Neural cell (in vitro differentiated cells): ENCODE measurements around the gene CNPPD1. TPM values are rescaled to one million over a fixed set of nuclear protein-coding genes. Genes with fewer than 3 reads are reported as not detected.

Source experiments
- H2AFZ ChIP-seq: fragments of 200-600, 300-800 bp; sonication (generic), shearing (Covaris generic); 2 replicates; pipeline ENCODE4 v1.6.0; 2014; ENCODE audit warnings: low read depth, mild to moderate bottlenecking, antibody characterized with exemption, low read length, moderate library complexity
- H3F3A ChIP-seq: fragments of 200-600 bp; shearing (Covaris generic); 2 replicates; pipeline ENCODE4 v1.6.1; 2016; ENCODE audit warnings: mild to moderate bottlenecking, moderate library complexity, mixed read lengths, antibody characterized with exemption, low read length; ENCODE audit not compliant: insufficient read depth, poor library complexity, severe bottlenecking
- H3K27ac ChIP-seq: fragments of 200-600, 300-800 bp; sonication (generic), shearing (Covaris generic); 2 replicates; pipeline ENCODE4 v1.5.1; 2014; ENCODE audit warnings: mild to moderate bottlenecking, low read length, moderate library complexity
- H3K27me3 ChIP-seq: fragments of 300-800, 200-600 bp; sonication (generic), shearing (Covaris generic); 2 replicates; pipeline ENCODE4 v1.6.0; 2014; ENCODE audit warnings: mild to moderate bottlenecking, low read depth, low read length, moderate library complexity; ENCODE audit not compliant: insufficient read depth
- H3K36me3 ChIP-seq: fragments of 300-800, 200-600 bp; sonication (generic), shearing (Covaris generic); 2 replicates; pipeline ENCODE4 v1.5.1; 2014; ENCODE audit warnings: mild to moderate bottlenecking, antibody characterized with exemption, low read length, moderate library complexity; ENCODE audit not compliant: insufficient read depth
- H3K4me2 ChIP-seq: fragments of 300-800, 200-600 bp; sonication (generic), shearing (Covaris generic); 2 replicates; pipeline ENCODE4 v1.6.0; 2014; ENCODE audit warnings: mild to moderate bottlenecking, low read length
- H3K4me3 ChIP-seq: fragments of 300-800, 200-600 bp; sonication (generic), shearing (Covaris generic); 2 replicates; pipeline ENCODE4 v1.5.1; 2014; ENCODE audit warnings: mild to moderate bottlenecking, low read length, moderate library complexity
- H3K79me2 ChIP-seq: fragments of 200-600 bp; shearing (Covaris generic); replicated peaks from 2 replicates; pipeline ENCODE4 v1.6.0; 2014; ENCODE audit warnings: mild to moderate bottlenecking, low read length, moderate library complexity; ENCODE audit not compliant: insufficient read depth
- H3K9ac ChIP-seq: fragments of 300-800, 200-600 bp; sonication (generic), shearing (Covaris generic); 2 replicates; pipeline ENCODE4 v1.6.1; 2016; ENCODE audit warnings: mild to moderate bottlenecking, low read length, mixed read lengths
- H3K9me2 ChIP-seq: fragments of 200-600 bp; shearing (Covaris generic); 2 replicates; pipeline ENCODE4 v1.6.1; 2016; ENCODE audit warnings: mild to moderate bottlenecking, low read length, mixed read lengths; ENCODE audit not compliant: insufficient read depth
- H3K9me3 ChIP-seq: fragments of 200-600, 300-800 bp; sonication (generic), shearing (Covaris generic); 2 replicates; pipeline ENCODE4 v1.6.1; 2016; ENCODE audit warnings: mild to moderate bottlenecking, mixed run types, low read length, moderate library complexity, mixed read lengths
- H4K20me1 ChIP-seq: fragments of 200-600 bp; shearing (Covaris generic); 2 replicates; pipeline ENCODE4 v1.6.1; 2016; ENCODE audit warnings: mild to moderate bottlenecking, mixed run types; ENCODE audit not compliant: insufficient read depth
- EP300 ChIP-seq: fragments of 450-650 bp; conservative IDR thresholded peaks from 2 replicates; pipeline ENCODE4 v1.6.1; 2014; ENCODE audit warnings: antibody characterized with exemption, mild to moderate bottlenecking, moderate library complexity; ENCODE audit not compliant: poor library complexity, severe bottlenecking
- EZH2 ChIP-seq: fragments of 200-600, 300-800 bp; shearing (Covaris generic), sonication (generic); IDR thresholded peaks from 2 replicates; pipeline ENCODE4 v1.6.1; 2014; ENCODE audit warnings: antibody characterized with exemption, low read length, borderline replicate concordance, mild to moderate bottlenecking; ENCODE audit not compliant: insufficient read depth, poor library complexity, severe bottlenecking
- MXI1 ChIP-seq: fragments of 450-650 bp; conservative IDR thresholded peaks from 2 replicates; pipeline ENCODE4 v1.6.1; 2014; ENCODE audit warnings: antibody characterized with exemption, mild to moderate bottlenecking; ENCODE audit not compliant: poor library complexity, severe bottlenecking
- POLR2AphosphoS5 ChIP-seq: IDR thresholded peaks from 2 replicates; pipeline ENCODE4 v1.6.1; 2012
- RAD21 ChIP-seq: fragments of 450-650 bp; conservative IDR thresholded peaks from 2 replicates; pipeline ENCODE4 v1.6.1; 2014; ENCODE audit warnings: antibody characterized with exemption, mild to moderate bottlenecking, moderate library complexity
- SMC3 ChIP-seq: fragments of 450-650 bp; conservative IDR thresholded peaks from 2 replicates; pipeline ENCODE4 v1.6.1; 2014; ENCODE audit warnings: antibody characterized with exemption, mild to moderate bottlenecking, moderate library complexity; ENCODE audit not compliant: poor library complexity
- TAF1 ChIP-seq: IDR thresholded peaks from 2 replicates; pipeline ENCODE4 v1.6.1; 2012; ENCODE audit warnings: low read depth
- polyA plus RNA-seq: library from polyadenylated mRNA; depleted of rRNA; stranded (reverse); fragments of >200 nt; gene quantifications from 2 replicates; pipeline ENCODE4 v1.2.3, GENCODE V29; 2014
- TF ChIP-seq, protein P1 (sequence below): fragments of 450-650 bp; IDR thresholded peaks from 2 replicates; pipeline ENCODE4 v1.5.1; 2014; ENCODE audit warnings: antibody characterized with exemption, mild to moderate bottlenecking, moderate library complexity; ENCODE audit not compliant: poor library complexity, severe bottlenecking
- TF ChIP-seq, protein P2 (sequence below): IDR thresholded peaks from 2 replicates; pipeline ENCODE4 v1.6.1; 2012; ENCODE audit warnings: borderline replicate concordance

CNPPD1 gene
- polyA plus RNA-seq, 1 donor from 2014 or later: 89.1 TPM

GRCh38 chr2:219216535-219216915 is 39.8 kb upstream of the CNPPD1 start:
- H3K9ac ChIP-seq: no peak overlapping the region
- H3K4me3 ChIP-seq: no peak overlapping the region
- TF ChIP-seq SMC3: no peak
- no peak for TF ChIP-seq EP300
- no peak for TF ChIP-seq RAD21
- no peak for TF ChIP-seq TAF1
- H3K27ac ChIP-seq: no peak overlapping the region
- no peak overlapping the region for H3K4me2 ChIP-seq
- H4K20me1 ChIP-seq: no peaks in the 10 kb centered on the region
- H2AFZ ChIP-seq: no peak overlapping the region
- H3F3A ChIP-seq: no peaks in the 10 kb centered on the region
- no peaks in the 10 kb centered on the region for H3K9me3 ChIP-seq
- H3K27me3 ChIP-seq: no peaks in the 10 kb centered on the region
- H3K36me3 ChIP-seq: no peaks in the 10 kb centered on the region
- no peaks in the 10 kb centered on the region for H3K79me2 ChIP-seq
- no peaks in the 10 kb centered on the region for H3K9me2 ChIP-seq

GRCh38 chr2:219215871-219216534 is 39.3 kb upstream of the CNPPD1 start:
- Histone ChIP-seq H3K36me3 (no peaks in the 10 kb centered on the region), H3K9ac (no peak overlapping the region)

More at GRCh38 chr2:219215871-219216534, 39.3 kb upstream of the CNPPD1 start:
- no peaks in the 10 kb centered on the region for H4K20me1 ChIP-seq
- H3K9me2 ChIP-seq: no peaks in the 10 kb centered on the region
- H3K27me3 ChIP-seq: no peaks in the 10 kb centered on the region
- H3K4me3 ChIP-seq: no peak overlapping the region
- no peak overlapping the region for H2AFZ ChIP-seq
- H3F3A ChIP-seq: no peaks in the 10 kb centered on the region
- H3K79me2 ChIP-seq: no peaks in the 10 kb centered on the region
- no peak overlapping the region for H3K27ac ChIP-seq
- no peak overlapping the region for H3K4me2 ChIP-seq
- TF ChIP-seq RAD21 (no peak), EZH2 (no peak), MXI1 (no peak), EP300 (no peak), TAF1 (no peak), POLR2AphosphoS5 (no peak), SMC3 (no peak)
- TF ChIP-seq, protein P1, sequence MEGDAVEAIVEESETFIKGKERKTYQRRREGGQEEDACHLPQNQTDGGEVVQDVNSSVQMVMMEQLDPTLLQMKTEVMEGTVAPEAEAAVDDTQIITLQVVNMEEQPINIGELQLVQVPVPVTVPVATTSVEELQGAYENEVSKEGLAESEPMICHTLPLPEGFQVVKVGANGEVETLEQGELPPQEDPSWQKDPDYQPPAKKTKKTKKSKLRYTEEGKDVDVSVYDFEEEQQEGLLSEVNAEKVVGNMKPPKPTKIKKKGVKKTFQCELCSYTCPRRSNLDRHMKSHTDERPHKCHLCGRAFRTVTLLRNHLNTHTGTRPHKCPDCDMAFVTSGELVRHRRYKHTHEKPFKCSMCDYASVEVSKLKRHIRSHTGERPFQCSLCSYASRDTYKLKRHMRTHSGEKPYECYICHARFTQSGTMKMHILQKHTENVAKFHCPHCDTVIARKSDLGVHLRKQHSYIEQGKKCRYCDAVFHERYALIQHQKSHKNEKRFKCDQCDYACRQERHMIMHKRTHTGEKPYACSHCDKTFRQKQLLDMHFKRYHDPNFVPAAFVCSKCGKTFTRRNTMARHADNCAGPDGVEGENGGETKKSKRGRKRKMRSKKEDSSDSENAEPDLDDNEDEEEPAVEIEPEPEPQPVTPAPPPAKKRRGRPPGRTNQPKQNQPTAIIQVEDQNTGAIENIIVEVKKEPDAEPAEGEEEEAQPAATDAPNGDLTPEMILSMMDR: no peak
- TF ChIP-seq, protein P2, sequence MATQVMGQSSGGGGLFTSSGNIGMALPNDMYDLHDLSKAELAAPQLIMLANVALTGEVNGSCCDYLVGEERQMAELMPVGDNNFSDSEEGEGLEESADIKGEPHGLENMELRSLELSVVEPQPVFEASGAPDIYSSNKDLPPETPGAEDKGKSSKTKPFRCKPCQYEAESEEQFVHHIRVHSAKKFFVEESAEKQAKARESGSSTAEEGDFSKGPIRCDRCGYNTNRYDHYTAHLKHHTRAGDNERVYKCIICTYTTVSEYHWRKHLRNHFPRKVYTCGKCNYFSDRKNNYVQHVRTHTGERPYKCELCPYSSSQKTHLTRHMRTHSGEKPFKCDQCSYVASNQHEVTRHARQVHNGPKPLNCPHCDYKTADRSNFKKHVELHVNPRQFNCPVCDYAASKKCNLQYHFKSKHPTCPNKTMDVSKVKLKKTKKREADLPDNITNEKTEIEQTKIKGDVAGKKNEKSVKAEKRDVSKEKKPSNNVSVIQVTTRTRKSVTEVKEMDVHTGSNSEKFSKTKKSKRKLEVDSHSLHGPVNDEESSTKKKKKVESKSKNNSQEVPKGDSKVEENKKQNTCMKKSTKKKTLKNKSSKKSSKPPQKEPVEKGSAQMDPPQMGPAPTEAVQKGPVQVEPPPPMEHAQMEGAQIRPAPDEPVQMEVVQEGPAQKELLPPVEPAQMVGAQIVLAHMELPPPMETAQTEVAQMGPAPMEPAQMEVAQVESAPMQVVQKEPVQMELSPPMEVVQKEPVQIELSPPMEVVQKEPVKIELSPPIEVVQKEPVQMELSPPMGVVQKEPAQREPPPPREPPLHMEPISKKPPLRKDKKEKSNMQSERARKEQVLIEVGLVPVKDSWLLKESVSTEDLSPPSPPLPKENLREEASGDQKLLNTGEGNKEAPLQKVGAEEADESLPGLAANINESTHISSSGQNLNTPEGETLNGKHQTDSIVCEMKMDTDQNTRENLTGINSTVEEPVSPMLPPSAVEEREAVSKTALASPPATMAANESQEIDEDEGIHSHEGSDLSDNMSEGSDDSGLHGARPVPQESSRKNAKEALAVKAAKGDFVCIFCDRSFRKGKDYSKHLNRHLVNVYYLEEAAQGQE: no peak
- no peaks in the 10 kb centered on the region for H3K9me3 ChIP-seq
